Lung (tissue), 12 donors: ENCODE measurements around the gene KDM3A. TPM values are rescaled to one million over a fixed set of nuclear protein-coding genes. Genes with fewer than 3 reads are reported as not detected.

Source experiments
- ATAC-seq: fragments of 200-7000 bp; cut with Tn5 transposase; one replicate; pipeline ENCODE4 v1.9.1; 2020; ENCODE audit warnings: moderate number of reproducible peaks; ENCODE audit not compliant: insufficient read depth, low FRiP score
- DNase-seq, 3 donors: peaks; one replicate each; pipeline ENCODE4 v3.0.0-alpha.2; 2013 to 2017
- H3K27ac ChIP-seq, 2 donors: one replicate each; pipeline ENCODE4 v1.5.1; 2013; ENCODE audit warnings: mild to moderate bottlenecking in 2 of 2, moderate library complexity in 2 of 2, control low read depth in 1 of 2, inconsistent platforms in 1 of 2, low read depth in 1 of 2, low read length in 1 of 2
- H3K27me3 ChIP-seq, 3 donors: one replicate each; pipeline ENCODE4 v1.5.1; 2013; ENCODE audit warnings: low read length in 2 of 3; ENCODE audit not compliant: control insufficient read depth in 3 of 3, insufficient read depth in 3 of 3
- H3K36me3 ChIP-seq, 4 donors: one replicate each; pipeline ENCODE4 v1.5.1; 2013; ENCODE audit warnings: low read length in 4 of 4, mild to moderate bottlenecking in 1 of 4, moderate library complexity in 1 of 4; ENCODE audit not compliant: control insufficient read depth in 4 of 4, insufficient read depth in 4 of 4
- H3K4me1 ChIP-seq, 5 donors: one replicate each; pipeline ENCODE4 v1.5.1; 2013; ENCODE audit warnings: low read length in 5 of 5, mild to moderate bottlenecking in 2 of 5, moderate library complexity in 1 of 5; ENCODE audit not compliant: control insufficient read depth in 5 of 5, insufficient read depth in 5 of 5
- H3K4me3 ChIP-seq: one replicate; pipeline ENCODE4 v1.5.1; 2013; ENCODE audit warnings: mild to moderate bottlenecking, control low read depth, moderate library complexity
- H3K9ac ChIP-seq, 2 donors: one replicate each; pipeline ENCODE4 v1.5.1; 2013; ENCODE audit warnings: low read length in 2 of 2, control low read depth in 1 of 2; ENCODE audit not compliant: insufficient read depth in 1 of 2
- H3K9me3 ChIP-seq, 4 donors: one replicate each; pipeline ENCODE4 v1.5.1; 2013; ENCODE audit warnings: low read length in 3 of 4, mild to moderate bottlenecking in 1 of 4, moderate library complexity in 1 of 4; ENCODE audit not compliant: control insufficient read depth in 4 of 4, insufficient read depth in 3 of 4
- CTCF ChIP-seq: IDR thresholded peaks from 2 replicates; pipeline ENCODE4 v1.5.1; 2012; ENCODE audit warnings: mild to moderate bottlenecking; ENCODE audit errors: control extremely low read depth, extremely low read depth
- WGBS, 2 donors: extraction: QIAGEN DNeasy Blood & Tissue Kit; methylation state at CpG; one replicate each; pipeline ENCODE4 v1.1.7; 2013; 5-methylcytosine and 5-hydroxymethylcytosine counted together
- polyA plus RNA-seq, 2 donors: library from polyadenylated mRNA; stranded (reverse); fragments of 200-250 nt; gene quantifications; one replicate each; pipeline ENCODE4 v1.2.1, GENCODE V29; 2013
- total RNA-seq, 2 donors: library from RNA; depleted of rRNA in 1 of 2; stranded (reverse); fragments of >200 nt in 1 of 2; gene quantifications; one replicate each; pipeline ENCODE4 v1.2.1, GENCODE V29; 2014 to 2021
- donor health status: control.
- donor health status: control.
- donor health status: Bipolar disorder and iron deficiency.
- donor health status: healthy.
- donor health status: DM: yes; HTN: yes; CAD: no.

The KDM3A gene
- total and polyA plus RNA-seq, 4 donors: 17.5 to 130 (median 27.9) TPM

- ATAC-seq: no peak
- peaks cover 0 to 5% (median 2%) of the 10 kb centered on the region in 5 donors for H3K4me1 ChIP-seq
- no peak overlapping the region for H3K9ac ChIP-seq
- no peaks in the 10 kb centered on the region for H3K27me3 ChIP-seq
- TF ChIP-seq CTCF: no peak
- DNase-seq: no peak
- no peak overlapping the region for H3K4me3 ChIP-seq
- no peaks in the 10 kb centered on the region for H3K9me3 ChIP-seq
- no peak overlapping the region for H3K27ac ChIP-seq
- WGBS, 2 donors: 45 to 72% methylated on average over 6 of the region's 6 CpGs
- no peaks in the 10 kb centered on the region for H3K36me3 ChIP-seq
Measured at GRCh38 chr2:86411396-86411795, 29.8 kb upstream of the KDM3A start.

GRCh38 chr2:86412007-86412406 lies 29.2 kb upstream of the KDM3A start:
- ATAC-seq (no peak), DNase-seq (no peak)
- no peaks in the 10 kb centered on the region for H3K27me3 ChIP-seq
- H3K9ac ChIP-seq: no peak overlapping the region
- H3K36me3 ChIP-seq: no peaks in the 10 kb centered on the region
- no peaks in the 10 kb centered on the region for H3K9me3 ChIP-seq
- no peak for TF ChIP-seq CTCF
- WGBS, 2 donors: 40 to 61% methylated on average over 3 of the region's 3 CpGs
- H3K4me1 ChIP-seq: peaks cover 0 to 5% (median 2%) of the 10 kb centered on the region in 5 donors
- H3K27ac ChIP-seq: no peak overlapping the region
- no peak overlapping the region for H3K4me3 ChIP-seq

- Histone ChIP-seq H3K9ac (no peak overlapping the region), H3K9me3 (no peaks in the 10 kb centered on the region), H3K4me3 (no peak overlapping the region), H3K27ac (no peak overlapping the region), H3K27me3 (no peaks in the 10 kb centered on the region), H3K36me3 (no peaks in the 10 kb centered on the region), H3K4me1 (peaks cover 0 to 5% (median 2%) of the 10 kb centered on the region in 5 donors)
- ATAC-seq (no peak), DNase-seq (peak in 2 of 3 donors; percentile 42 to 59)
- WGBS, 2 donors: 26 to 32% methylated on average over 8 of the region's 8 CpGs
- no peak for TF ChIP-seq CTCF
Measured at GRCh38 chr2:86413296-86414094, 27.7 kb upstream of the KDM3A start.
